Cardiac muscle cell (in vitro differentiated cells and primary cell): Measurements from ENCODE around the gene TSNAX. TPM values are rescaled to one million over a fixed set of nuclear protein-coding genes. Genes with fewer than 3 reads are reported as not detected.
"Not testable (repeated sequence)": the region's sequence is repeated elsewhere in the genome, so short reads cannot be mapped to it uniquely, and the experiment has no call there.

Experiments
- DNase-seq, 2 donors: peaks; one replicate each; pipeline versions ENCODE4 v3.0.0 to v3.0.0-alpha.2; 2010 to 2017; ENCODE audit warnings: low read depth in 1 of 2, low spot score in 1 of 2
- H3K27ac ChIP-seq: fragments of 200-600 bp; sonication (generic); 2 replicates; pipeline ENCODE4 v1.5.1; 2016
- H3K27me3 ChIP-seq: fragments of 200-600 bp; sonication (generic); 2 replicates; pipeline ENCODE4 v1.6.0; 2016; ENCODE audit warnings: control low read depth
- H3K36me3 ChIP-seq: fragments of 200-600 bp; sonication (generic); 2 replicates; pipeline ENCODE4 v1.5.1; 2016; ENCODE audit warnings: control low read depth
- H3K4me1 ChIP-seq: fragments of 200-600 bp; sonication (generic); 2 replicates; pipeline ENCODE4 v1.8.1; 2017; ENCODE audit warnings: low read depth, mild to moderate bottlenecking, mixed run types
- H3K4me3 ChIP-seq: fragments of 200-600 bp; sonication (generic); 2 replicates; pipeline ENCODE4 v1.5.1; 2016; ENCODE audit warnings: mild to moderate bottlenecking
- H3K9me3 ChIP-seq: fragments of 200-600 bp; sonication (generic); 2 replicates; pipeline ENCODE4 v1.5.1; 2017; ENCODE audit warnings: low read depth, mild to moderate bottlenecking, control low read depth
- polyA plus RNA-seq: library from polyadenylated mRNA; unstranded; fragments of >200 nt; fragmentation: Nextera tagmentation; extraction: Ambion mirVana; gene quantifications from 2 replicates; pipeline ENCODE4 v1.2.1, GENCODE V29; 2016
- total RNA-seq: library from RNA; depleted of rRNA; stranded (reverse); fragments of >200 nt; gene quantifications from 2 replicates; pipeline ENCODE4 v1.2.3, GENCODE V29; 2016
- TF ChIP-seq, protein P1 (sequence below): IDR thresholded peaks from 2 replicates; pipeline ENCODE4 v1.5.1; 2012; ENCODE audit warnings: low read depth, mild to moderate bottlenecking, low read length

The TSNAX gene
- total and polyA plus RNA-seq, 2 experiments from 2014 or later, result 18.9 to 44.5 TPM

DNA sequence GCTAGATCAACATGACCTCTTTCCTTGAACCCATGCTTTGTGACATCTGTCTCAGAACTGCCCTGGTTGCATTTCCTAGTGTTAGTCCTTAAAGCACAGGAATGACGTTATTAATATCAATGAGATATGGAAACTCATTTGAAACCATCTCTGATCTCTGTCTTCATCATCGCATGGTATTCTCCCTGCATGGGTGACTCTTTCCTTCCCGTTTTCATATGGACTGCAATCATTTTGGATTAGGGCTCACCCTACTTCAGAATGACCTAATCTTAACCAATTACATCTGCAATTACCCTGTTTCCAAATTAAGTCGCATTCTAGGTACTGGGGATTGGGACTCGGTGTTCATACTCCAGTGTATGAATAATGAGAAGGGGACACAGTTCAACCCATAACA lies 56.5 kb downstream of the TSNAX start:
- H3K4me3 ChIP-seq, result no peak overlapping the region
- no peaks in the 10 kb centered on the region for H3K4me1 ChIP-seq
- DNase-seq, result no peak
- H3K36me3 ChIP-seq, result no peaks in the 10 kb centered on the region
- no peak overlapping the region for H3K27ac ChIP-seq
- no peaks in the 10 kb centered on the region for H3K27me3 ChIP-seq
- TF ChIP-seq, protein P1, sequence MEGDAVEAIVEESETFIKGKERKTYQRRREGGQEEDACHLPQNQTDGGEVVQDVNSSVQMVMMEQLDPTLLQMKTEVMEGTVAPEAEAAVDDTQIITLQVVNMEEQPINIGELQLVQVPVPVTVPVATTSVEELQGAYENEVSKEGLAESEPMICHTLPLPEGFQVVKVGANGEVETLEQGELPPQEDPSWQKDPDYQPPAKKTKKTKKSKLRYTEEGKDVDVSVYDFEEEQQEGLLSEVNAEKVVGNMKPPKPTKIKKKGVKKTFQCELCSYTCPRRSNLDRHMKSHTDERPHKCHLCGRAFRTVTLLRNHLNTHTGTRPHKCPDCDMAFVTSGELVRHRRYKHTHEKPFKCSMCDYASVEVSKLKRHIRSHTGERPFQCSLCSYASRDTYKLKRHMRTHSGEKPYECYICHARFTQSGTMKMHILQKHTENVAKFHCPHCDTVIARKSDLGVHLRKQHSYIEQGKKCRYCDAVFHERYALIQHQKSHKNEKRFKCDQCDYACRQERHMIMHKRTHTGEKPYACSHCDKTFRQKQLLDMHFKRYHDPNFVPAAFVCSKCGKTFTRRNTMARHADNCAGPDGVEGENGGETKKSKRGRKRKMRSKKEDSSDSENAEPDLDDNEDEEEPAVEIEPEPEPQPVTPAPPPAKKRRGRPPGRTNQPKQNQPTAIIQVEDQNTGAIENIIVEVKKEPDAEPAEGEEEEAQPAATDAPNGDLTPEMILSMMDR, result no peak
- no peaks in the 10 kb centered on the region for H3K9me3 ChIP-seq

DNA sequence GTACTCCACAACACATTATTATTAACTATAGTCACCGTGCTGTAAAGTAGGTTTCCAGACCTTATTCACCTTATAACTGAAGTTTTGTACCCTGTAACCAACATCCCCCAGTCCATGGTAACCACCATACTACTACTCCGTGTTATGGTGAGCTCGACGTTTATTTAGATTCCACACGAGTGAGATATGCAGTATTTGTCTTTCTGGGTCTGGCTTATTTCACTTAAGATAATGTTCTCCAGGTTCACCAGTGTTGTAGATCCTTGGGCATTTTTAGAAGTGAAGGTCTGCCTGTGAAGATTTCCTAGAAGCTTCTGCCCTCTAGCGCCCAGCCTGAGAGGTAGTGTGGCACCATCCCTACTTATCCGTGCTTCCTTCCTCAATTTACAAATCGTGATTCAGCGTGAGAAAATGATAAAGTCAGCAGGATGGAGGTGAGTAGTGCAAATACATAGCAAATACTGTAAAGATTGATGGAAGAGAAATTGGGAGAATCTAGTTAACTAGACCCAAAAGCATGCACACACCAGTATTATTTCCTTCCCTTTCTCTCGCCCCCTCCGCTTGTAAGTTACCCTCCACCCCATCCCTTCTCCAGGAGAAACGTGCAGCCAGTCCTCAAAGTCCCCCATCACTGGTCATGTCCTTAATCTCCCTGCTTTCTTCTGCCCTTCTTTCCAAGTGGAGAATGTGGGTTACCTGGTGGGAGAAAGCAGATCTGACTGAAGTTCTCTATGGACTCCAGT lies 62.2 kb downstream of the TSNAX start:
- peak; percentile 78 to 82 for DNase-seq
- H3K27ac ChIP-seq, result no peak overlapping the region
- TF ChIP-seq, protein P1, result peak; percentile 85

DNA sequence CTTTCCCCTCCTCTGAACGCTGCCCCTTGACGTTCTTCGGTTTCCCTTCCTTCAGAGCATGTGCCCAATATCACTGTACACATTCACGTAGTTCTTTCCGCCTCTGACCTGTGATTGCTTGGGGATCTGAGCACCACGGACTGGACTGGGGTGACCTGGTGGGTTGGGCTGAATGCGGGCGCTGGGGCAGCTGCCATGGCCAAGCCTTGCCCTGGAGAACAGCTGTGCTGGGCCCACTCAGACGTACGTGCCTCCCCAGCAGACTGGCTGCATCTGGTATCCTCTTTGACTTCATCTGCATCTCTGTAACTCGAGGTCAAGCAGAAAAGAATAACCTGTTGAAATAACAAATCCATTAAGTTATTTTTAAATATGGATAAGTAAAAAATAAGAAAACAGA lies 63.0 kb downstream of the TSNAX start:
- H3K27ac ChIP-seq, result no peak overlapping the region
- TF ChIP-seq, protein P1, result no peak

More for the DNA sequence above, 62.2 kb downstream of the TSNAX start:
- Histone ChIP-seq H3K36me3 (no peaks in the 10 kb centered on the region), H3K4me1 (no peaks in the 10 kb centered on the region), H3K9me3 (no peaks in the 10 kb centered on the region), H3K27me3 (no peaks in the 10 kb centered on the region), H3K4me3 (no peak overlapping the region)

DNA sequence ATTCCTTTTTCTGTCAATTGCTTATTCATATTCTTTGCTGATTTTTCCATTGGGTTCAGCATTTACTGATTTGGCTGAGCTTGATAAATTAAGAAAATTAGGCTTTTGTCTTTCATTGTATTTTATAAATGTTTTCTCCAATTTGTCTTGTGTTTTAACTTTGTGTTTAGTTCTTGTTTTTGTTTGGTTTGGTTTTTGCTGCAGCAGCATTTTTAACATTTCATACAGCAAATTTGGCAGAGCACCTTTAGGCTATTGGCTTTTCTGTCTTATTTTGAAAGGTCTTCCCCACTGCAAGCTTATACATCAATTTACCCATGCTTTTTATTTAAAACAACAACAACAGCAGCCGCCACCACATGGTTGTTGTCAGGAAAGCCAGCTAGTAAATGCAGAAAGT lies 64.3 kb downstream of the TSNAX start:
- TF ChIP-seq, protein P1, result no peak
- no peaks in the 10 kb centered on the region for H3K36me3 ChIP-seq
- H3K4me3 ChIP-seq, result no peak overlapping the region
- DNase-seq, result no peak
- no peaks in the 10 kb centered on the region for H3K4me1 ChIP-seq
- H3K27me3 ChIP-seq, result no peaks in the 10 kb centered on the region
- H3K9me3 ChIP-seq, result no peaks in the 10 kb centered on the region
- H3K27ac ChIP-seq, result no peak overlapping the region

More for the DNA sequence above, 63.0 kb downstream of the TSNAX start:
- DNase-seq, result no peak
- H3K9me3 ChIP-seq, result no peaks in the 10 kb centered on the region
- H3K36me3 ChIP-seq, result no peaks in the 10 kb centered on the region
- no peaks in the 10 kb centered on the region for H3K27me3 ChIP-seq
- no peak overlapping the region for H3K4me3 ChIP-seq
- H3K4me1 ChIP-seq, result no peaks in the 10 kb centered on the region

DNA sequence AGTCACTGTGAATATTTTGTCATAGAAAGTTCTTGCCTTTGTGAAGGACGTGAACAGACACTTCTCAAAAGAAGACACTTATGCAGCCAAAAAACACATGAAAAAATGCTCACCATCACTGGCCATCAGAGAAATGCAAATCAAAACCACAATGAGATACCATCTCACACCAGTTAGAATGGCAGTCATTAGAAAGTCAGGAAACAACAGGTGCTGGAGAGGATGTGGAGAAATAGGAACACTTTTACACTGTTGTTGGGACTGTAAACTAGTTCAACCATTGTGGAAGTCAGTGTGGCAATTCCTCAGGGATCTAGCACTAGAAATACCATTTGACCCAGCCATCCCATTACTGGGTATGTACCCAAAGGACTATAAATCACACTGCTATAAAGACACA lies 64.8 kb downstream of the TSNAX start:
- H3K27me3 ChIP-seq, DNase-seq, H3K9me3 ChIP-seq, H3K4me1 ChIP-seq, H3K4me3 ChIP-seq, H3K36me3 ChIP-seq, H3K27ac ChIP-seq: not testable (repeated sequence)

DNA sequence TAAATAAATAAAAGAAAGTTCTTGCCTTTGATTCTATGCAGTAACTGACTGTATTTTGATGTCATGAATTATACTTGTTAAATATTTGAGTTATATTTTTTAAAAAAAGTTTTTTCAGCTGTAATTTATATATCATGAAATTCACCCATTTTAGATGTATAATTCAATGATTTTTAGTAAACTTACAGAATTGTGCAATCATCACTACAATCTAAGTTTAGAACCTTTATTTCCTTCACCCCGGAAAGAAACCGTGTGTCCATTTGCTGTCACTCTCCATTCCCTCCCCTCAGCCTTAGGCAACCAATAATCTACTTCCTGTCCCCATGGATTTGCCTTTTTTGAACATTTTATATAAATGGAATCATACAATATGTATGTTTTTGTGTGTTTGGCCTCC lies 65.7 kb downstream of the TSNAX start:
- TF ChIP-seq, protein P1, result no peak
- no peaks in the 10 kb centered on the region for H3K4me1 ChIP-seq
- H3K27me3 ChIP-seq, result no peaks in the 10 kb centered on the region
- DNase-seq, result no peak
- no peak overlapping the region for H3K4me3 ChIP-seq
- no peaks in the 10 kb centered on the region for H3K9me3 ChIP-seq
- H3K27ac ChIP-seq, result no peak overlapping the region
- no peaks in the 10 kb centered on the region for H3K36me3 ChIP-seq
